ENCODE data around the gene FBXO15.

The FBXO15 gene

GRCh38 chr18:74050807-74051206 is 96.8 kb downstream of the FBXO15 start:
- Histone ChIP-seq H2AFZ (ENCODE audit: low read depth, low read length) (no peak overlapping the region), H2BK120ac (ENCODE audit: low read depth, low read length) (no peak overlapping the region), H3K27me3 (ENCODE audit: control insufficient read depth in 1 of 2, insufficient read depth in 1 of 2, low read length in 2 of 2) (no peaks in the 10 kb centered on the region), H3K14ac (ENCODE audit: low read length in 2 of 2) (no peak overlapping the region), H3K4me3 (ENCODE audit: insufficient read depth in 1 of 2, low read depth in 1 of 2, low read length in 2 of 2) (no peak overlapping the region), H3K9ac (ENCODE audit: low read length) (no peak overlapping the region), H3K4ac (ENCODE audit: low read depth in 1 of 2, low read length in 2 of 2) (no peak overlapping the region), H3K79me1 (replicated peaks; ENCODE audit: low read length, poor library complexity, severe bottlenecking) (no peaks in the 10 kb centered on the region), H4K8ac (ENCODE audit: low read length) (no peak overlapping the region), H3K36me3 (ENCODE audit: control insufficient read depth in 1 of 2, insufficient read depth in 2 of 2, low read depth in 1 of 2, low read length in 2 of 2) (no peaks in the 10 kb centered on the region), H3K4me2 (ENCODE audit: low read length, poor library complexity, severe bottlenecking) (no peak overlapping the region), H2AK5ac (ENCODE audit: low read length, severe bottlenecking) (no peak overlapping the region), H4K91ac (ENCODE audit: low read length) (no peak overlapping the region), H2BK5ac (ENCODE audit: low read depth, low read length, poor library complexity, severe bottlenecking) (no peak overlapping the region), H2BK12ac (ENCODE audit: low read length in 2 of 2) (no peak overlapping the region), H2BK15ac (ENCODE audit: low read depth, poor library complexity, severe bottlenecking) (no peak overlapping the region), H3K4me1 (ENCODE audit: control insufficient read depth, insufficient read depth, low read depth, low read length) (no peaks in the 10 kb centered on the region), H3K18ac (ENCODE audit: low read depth in 1 of 2, low read length in 2 of 2) (no peak overlapping the region), H3K9me3 (ENCODE audit: control insufficient read depth, low read length) (no peaks in the 10 kb centered on the region), H3K27ac (ENCODE audit: low read length, poor library complexity, severe bottlenecking) (no peak overlapping the region), H3K23ac (ENCODE audit: low read length in 2 of 2) (no peak overlapping the region)
- WGBS = 51% methylated on average over 4 of the region's 4 CpGs
- no peak for DNase-seq

- H3K9ac ChIP-seq (ENCODE audit: low read length) = no peak overlapping the region
- H3K4ac ChIP-seq (ENCODE audit: low read depth in 1 of 2, low read length in 2 of 2) = no peak overlapping the region
- peak; percentile 7 for DNase-seq
- H3K4me2 ChIP-seq (ENCODE audit: low read length, poor library complexity, severe bottlenecking) = no peak overlapping the region
- H4K8ac ChIP-seq (ENCODE audit: low read length) = no peak overlapping the region
- H3K14ac ChIP-seq (ENCODE audit: low read length in 2 of 2) = peak overlapping the region in 1 of 2 experiments; percentile 6
- H3K27ac ChIP-seq (ENCODE audit: low read length, poor library complexity, severe bottlenecking) = no peak overlapping the region
- H2AK5ac ChIP-seq (ENCODE audit: low read length, severe bottlenecking) = no peak overlapping the region
- H4K91ac ChIP-seq (ENCODE audit: low read length) = no peak overlapping the region
- no peak overlapping the region for H3K18ac ChIP-seq (ENCODE audit: low read depth in 1 of 2, low read length in 2 of 2)
- no peaks in the 10 kb centered on the region for H3K9me3 ChIP-seq (ENCODE audit: control insufficient read depth, low read length)
- H2BK15ac ChIP-seq (ENCODE audit: low read depth, poor library complexity, severe bottlenecking) = no peak overlapping the region
- H2BK120ac ChIP-seq (ENCODE audit: low read depth, low read length) = no peak overlapping the region
- no peaks in the 10 kb centered on the region for H3K4me1 ChIP-seq (ENCODE audit: control insufficient read depth, insufficient read depth, low read depth, low read length)
- H3K36me3 ChIP-seq (ENCODE audit: control insufficient read depth in 1 of 2, insufficient read depth in 2 of 2, low read depth in 1 of 2, low read length in 2 of 2) = no peaks in the 10 kb centered on the region
- no peak overlapping the region for H2AFZ ChIP-seq (ENCODE audit: low read depth, low read length)
- H3K79me1 ChIP-seq (replicated peaks; ENCODE audit: low read length, poor library complexity, severe bottlenecking) = no peaks in the 10 kb centered on the region
- H3K4me3 ChIP-seq (ENCODE audit: insufficient read depth in 1 of 2, low read depth in 1 of 2, low read length in 2 of 2) = no peak overlapping the region
- no peak overlapping the region for H3K23ac ChIP-seq (ENCODE audit: low read length in 2 of 2)
- no peak overlapping the region for H2BK5ac ChIP-seq (ENCODE audit: low read depth, low read length, poor library complexity, severe bottlenecking)
- no peak overlapping the region for H2BK12ac ChIP-seq (ENCODE audit: low read length in 2 of 2)
- H3K27me3 ChIP-seq (ENCODE audit: control insufficient read depth in 1 of 2, insufficient read depth in 1 of 2, low read length in 2 of 2) = peaks cover 0 to 5% of the 10 kb centered on the region in 2 experiments
- 73% methylated on average over 20 of the region's 20 CpGs for WGBS
Observed at GRCh38 chr18:74040459-74041332, 106.9 kb downstream of the FBXO15 start.

- H3K18ac ChIP-seq (ENCODE audit: low read depth in 1 of 2, low read length in 2 of 2) = no peak overlapping the region
- WGBS = 87% methylated on average over 4 of the region's 4 CpGs
Observed at GRCh38 chr18:74040008-74040407, 107.6 kb downstream of the FBXO15 start.

DNA sequence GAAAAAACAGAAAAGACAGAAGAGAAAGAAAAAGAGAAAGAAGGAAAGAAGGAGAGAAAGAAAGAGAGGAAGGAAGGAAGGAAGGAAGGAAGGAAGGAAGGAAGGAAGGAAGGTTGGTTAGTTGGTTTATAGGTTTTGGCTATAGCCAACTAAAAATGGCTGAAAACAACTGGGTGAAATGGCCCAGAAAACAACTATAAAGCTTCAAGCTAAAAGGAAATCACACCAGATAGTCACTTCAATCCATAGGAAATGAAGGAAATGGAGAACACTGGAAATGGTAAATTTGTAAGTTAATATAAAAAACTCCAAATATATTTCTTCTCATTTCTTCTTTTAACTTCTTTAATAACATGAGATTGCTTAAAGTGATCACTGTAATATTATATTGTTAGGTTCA is 118.5 kb downstream of the FBXO15 start:
- H3K27me3 ChIP-seq (ENCODE audit: control insufficient read depth in 1 of 2, insufficient read depth in 1 of 2, low read length in 2 of 2) = peaks cover 0 to 4% of the 10 kb centered on the region in 2 experiments
- H3K18ac ChIP-seq (ENCODE audit: low read depth in 1 of 2, low read length in 2 of 2) = no peak overlapping the region
- no peak overlapping the region for H4K91ac ChIP-seq (ENCODE audit: low read length)
- no peak overlapping the region for H4K8ac ChIP-seq (ENCODE audit: low read length)
- H3K79me1 ChIP-seq (replicated peaks; ENCODE audit: low read length, poor library complexity, severe bottlenecking) = no peaks in the 10 kb centered on the region
- H3K36me3 ChIP-seq (ENCODE audit: control insufficient read depth in 1 of 2, insufficient read depth in 2 of 2, low read depth in 1 of 2, low read length in 2 of 2) = no peaks in the 10 kb centered on the region
- H2AK5ac ChIP-seq (ENCODE audit: low read length, severe bottlenecking) = no peak overlapping the region
- H3K14ac ChIP-seq (ENCODE audit: low read length in 2 of 2) = no peak overlapping the region
- H3K9me3 ChIP-seq (ENCODE audit: control insufficient read depth, low read length) = no peaks in the 10 kb centered on the region
- no peak overlapping the region for H2BK5ac ChIP-seq (ENCODE audit: low read depth, low read length, poor library complexity, severe bottlenecking)
- H3K4ac ChIP-seq (ENCODE audit: low read depth in 1 of 2, low read length in 2 of 2) = no peak overlapping the region
- H2BK120ac ChIP-seq (ENCODE audit: low read depth, low read length) = no peak overlapping the region
- H2BK12ac ChIP-seq (ENCODE audit: low read length in 2 of 2) = no peak overlapping the region
- H3K4me2 ChIP-seq (ENCODE audit: low read length, poor library complexity, severe bottlenecking) = no peak overlapping the region
- H3K27ac ChIP-seq (ENCODE audit: low read length, poor library complexity, severe bottlenecking) = no peak overlapping the region
- no peak overlapping the region for H3K4me3 ChIP-seq (ENCODE audit: insufficient read depth in 1 of 2, low read depth in 1 of 2, low read length in 2 of 2)
- H2AFZ ChIP-seq (ENCODE audit: low read depth, low read length) = no peak overlapping the region
- no peak overlapping the region for H3K23ac ChIP-seq (ENCODE audit: low read length in 2 of 2)
- no peaks in the 10 kb centered on the region for H3K4me1 ChIP-seq (ENCODE audit: control insufficient read depth, insufficient read depth, low read depth, low read length)
- DNase-seq = no peak
- H2BK15ac ChIP-seq (ENCODE audit: low read depth, poor library complexity, severe bottlenecking) = no peak overlapping the region
- H3K9ac ChIP-seq (ENCODE audit: low read length) = no peak overlapping the region

More at GRCh38 chr18:74040008-74040407, 107.6 kb downstream of the FBXO15 start:
- no peak for DNase-seq
- H3K27me3 ChIP-seq (ENCODE audit: control insufficient read depth in 1 of 2, insufficient read depth in 1 of 2, low read length in 2 of 2) = peaks cover 0 to 7% of the 10 kb centered on the region in 2 experiments
- no peak overlapping the region for H4K8ac ChIP-seq (ENCODE audit: low read length)
- H3K23ac ChIP-seq (ENCODE audit: low read length in 2 of 2) = no peak overlapping the region
- H2AK5ac ChIP-seq (ENCODE audit: low read length, severe bottlenecking) = no peak overlapping the region
- H3K4ac ChIP-seq (ENCODE audit: low read depth in 1 of 2, low read length in 2 of 2) = no peak overlapping the region
- no peak overlapping the region for H3K14ac ChIP-seq (ENCODE audit: low read length in 2 of 2)
- H2BK12ac ChIP-seq (ENCODE audit: low read length in 2 of 2) = no peak overlapping the region
- no peak overlapping the region for H3K4me3 ChIP-seq (ENCODE audit: insufficient read depth in 1 of 2, low read depth in 1 of 2, low read length in 2 of 2)
- H3K36me3 ChIP-seq (ENCODE audit: control insufficient read depth in 1 of 2, insufficient read depth in 2 of 2, low read depth in 1 of 2, low read length in 2 of 2) = no peaks in the 10 kb centered on the region
- no peak overlapping the region for H2BK15ac ChIP-seq (ENCODE audit: low read depth, poor library complexity, severe bottlenecking)
- no peak overlapping the region for H2BK120ac ChIP-seq (ENCODE audit: low read depth, low read length)
- H3K79me1 ChIP-seq (replicated peaks; ENCODE audit: low read length, poor library complexity, severe bottlenecking) = no peaks in the 10 kb centered on the region
- H3K9ac ChIP-seq (ENCODE audit: low read length) = no peak overlapping the region
- no peak overlapping the region for H2AFZ ChIP-seq (ENCODE audit: low read depth, low read length)
- no peak overlapping the region for H4K91ac ChIP-seq (ENCODE audit: low read length)
- H2BK5ac ChIP-seq (ENCODE audit: low read depth, low read length, poor library complexity, severe bottlenecking) = no peak overlapping the region
- H3K9me3 ChIP-seq (ENCODE audit: control insufficient read depth, low read length) = no peaks in the 10 kb centered on the region
- H3K27ac ChIP-seq (ENCODE audit: low read length, poor library complexity, severe bottlenecking) = no peak overlapping the region
- no peaks in the 10 kb centered on the region for H3K4me1 ChIP-seq (ENCODE audit: control insufficient read depth, insufficient read depth, low read depth, low read length)
- no peak overlapping the region for H3K4me2 ChIP-seq (ENCODE audit: low read length, poor library complexity, severe bottlenecking)
